Measurements from ENCODE around the gene FMN1.

DNA sequence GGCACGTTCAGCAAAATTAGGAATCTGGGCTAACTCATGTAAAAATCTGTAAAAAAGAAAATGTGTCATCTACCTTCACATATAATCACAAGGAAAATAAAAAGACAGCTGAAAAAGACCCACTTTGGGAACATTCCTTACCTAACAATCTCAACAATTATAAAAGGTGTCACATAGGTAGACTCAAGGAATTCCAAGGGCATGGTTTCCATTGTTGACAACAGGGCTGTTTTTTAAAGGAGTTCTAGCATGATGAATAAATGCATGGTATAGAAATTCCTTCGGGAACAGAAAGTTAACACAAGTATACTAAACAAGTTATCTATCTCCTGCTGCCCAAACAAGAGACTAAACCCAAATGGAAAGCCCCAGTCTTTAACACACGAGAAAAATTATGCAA is 292.5 kb downstream of the FMN1 start:
- TF ChIP-seq EZH2 (IDR thresholded peaks at IDR 0.05; ENCODE audit: insufficient read depth, poor library complexity, severe bottlenecking), result no peak
- TF ChIP-seq EZH2phosphoT487 (IDR thresholded peaks at IDR 0.05; ENCODE audit: insufficient read depth, low read depth), result no peak
